ENCODE results near the gene COG7. TPM values are rescaled to one million over a fixed set of nuclear protein-coding genes. Genes with fewer than 3 reads are reported as not detected.

COG7 gene
- total and polyA plus RNA-seq, 7 donors, result 6.7 to 14.7 (median 9.4) TPM

- no peaks in the 10 kb centered on the region for H3K9me3 ChIP-seq
- H3K27me3 ChIP-seq (ENCODE audit: insufficient read depth in 3 of 3, low read length in 2 of 3), result no peaks in the 10 kb centered on the region
- WGBS, 3 donors, result 94 to 97% (median 96%) methylated on average over 2 of the region's 2 CpGs
- no peak for DNase-seq
- no peak overlapping the region for H3K27ac ChIP-seq
- intact Hi-C loops (cut with DNase I), result no loop called here
- TF ChIP-seq CTCF (IDR thresholded peaks at IDR 0.05), result no peak
- ATAC-seq, result no peak
- H3K4me3 ChIP-seq, result no peak overlapping the region
- H3K36me3 ChIP-seq (ENCODE audit: insufficient read depth in 1 of 2, low read depth in 1 of 2), result peaks cover 0 to 44% of the 10 kb centered on the region in 2 donors
- H3K4me1 ChIP-seq, result peaks cover 42% of the 10 kb centered on the region
These were observed 55.5 kb downstream of the COG7 start for GRCh38 chr16:23397464-23397863.

GRCh38 chr16:23395732-23396131 lies 57.3 kb downstream of the COG7 start:
- WGBS, 3 donors, result 41 to 85% (median 52%) methylated on average over 6 of the region's 6 CpGs
- TF ChIP-seq CTCF (IDR thresholded peaks at IDR 0.05), result no peak
- peaks cover 42% of the 10 kb centered on the region for H3K4me1 ChIP-seq
- no peak for DNase-seq
- H3K36me3 ChIP-seq (ENCODE audit: insufficient read depth in 1 of 2, low read depth in 1 of 2), result peaks cover 0 to 44% of the 10 kb centered on the region in 2 donors
- intact Hi-C loops (cut with DNase I), result no loop called here
- no peaks in the 10 kb centered on the region for H3K9me3 ChIP-seq
- H3K27me3 ChIP-seq (ENCODE audit: insufficient read depth in 3 of 3, low read length in 2 of 3), result no peaks in the 10 kb centered on the region
- H3K4me3 ChIP-seq, result no peak overlapping the region
- H3K27ac ChIP-seq, result peak overlapping the region; percentile 39
- peak in 3 of 4 donors; percentile 9 to 69 (median 38) for ATAC-seq

- intact Hi-C loops (cut with DNase I), result no loop called here
- Histone ChIP-seq H3K27me3 (ENCODE audit: insufficient read depth in 3 of 3, low read length in 2 of 3) (no peaks in the 10 kb centered on the region), H3K27ac (peak overlapping the region; percentile 66), H3K9me3 (no peaks in the 10 kb centered on the region), H3K4me3 (no peak overlapping the region), H3K36me3 (ENCODE audit: insufficient read depth in 1 of 2, low read depth in 1 of 2) (peaks cover 0 to 55% of the 10 kb centered on the region in 2 donors), H3K4me1 (peaks cover 37% of the 10 kb centered on the region)
- ATAC-seq (no peak), DNase-seq (no peak)
- no peak for TF ChIP-seq CTCF (IDR thresholded peaks at IDR 0.05)
- 74 to 78% (median 77%) methylated on average over 4 of the region's 4 CpGs for WGBS, 3 donors
These were observed 58.7 kb downstream of the COG7 start for GRCh38 chr16:23394141-23394831.

- 70 to 92% (median 75%) methylated on average over 6 of the region's 6 CpGs for WGBS, 3 donors
- Histone ChIP-seq H3K9me3 (no peaks in the 10 kb centered on the region), H3K36me3 (ENCODE audit: insufficient read depth in 1 of 2, low read depth in 1 of 2) (peaks cover 0 to 61% of the 10 kb centered on the region in 2 donors), H3K27ac (peak overlapping the region; percentile 66), H3K27me3 (ENCODE audit: insufficient read depth in 3 of 3, low read length in 2 of 3) (no peaks in the 10 kb centered on the region), H3K4me1 (peaks cover 20% of the 10 kb centered on the region), H3K4me3 (no peak overlapping the region)
- DNase-seq, result no peak
- intact Hi-C loops (cut with DNase I), result no loop called here
- TF ChIP-seq CTCF (IDR thresholded peaks at IDR 0.05), result no peak
- no peak for ATAC-seq
These were observed 60.8 kb downstream of the COG7 start for GRCh38 chr16:23392223-23392600.

All from psoas muscle (tissue), 8 donors.